ENCODE data around the gene RFX3. TPM values are rescaled to one million over a fixed set of nuclear protein-coding genes. Genes with fewer than 3 reads are reported as not detected.

RFX3 gene
- total RNA-seq, 1 experiment from 2014 or later: 9.9 TPM

DNA sequence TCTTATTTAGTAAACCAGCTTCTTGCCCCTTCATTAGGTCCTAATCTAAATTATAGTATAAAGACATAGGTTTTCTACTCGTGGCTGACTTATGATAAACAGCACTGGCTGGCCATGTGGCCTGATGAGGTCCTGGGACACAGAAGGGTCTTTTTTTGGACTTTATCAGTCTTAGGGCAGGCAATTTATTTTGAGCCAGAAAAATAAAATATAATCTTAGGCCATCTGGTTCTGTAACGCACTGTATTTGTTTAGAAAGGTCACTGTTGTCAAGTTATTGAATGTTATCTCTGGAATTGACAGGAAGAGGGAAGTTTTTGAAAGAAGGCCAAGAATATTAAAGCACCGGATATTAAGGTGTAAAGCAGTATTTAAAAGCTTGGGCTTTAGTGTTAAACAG is 53.9 kb downstream of the RFX3 start:
- H3K27ac ChIP-seq (ENCODE audit: insufficient read length, low read depth, low read length): no peak overlapping the region
- Mint-ChIP-seq H3K4me1 (peaks cover 29% of the 10 kb centered on the region in 2 experiments), H3K9me3 (no peaks in the 10 kb centered on the region), H3K36me3 (ENCODE audit: insufficient read depth in 1 of 3, low read depth in 3 of 3) (peaks cover 2 to 5% (median 4%) of the 10 kb centered on the region in 3 experiments; a peak in 6 of 7 replicates), H3K27ac (no peak overlapping the region), H3K4me3 (no peak overlapping the region), H3K27me3 (ENCODE audit: low read depth) (no peaks in the 10 kb centered on the region)
- no peak overlapping the region for H3K23ac ChIP-seq (ENCODE audit: insufficient read length, low read depth, low read length)
- no peak overlapping the region for H4K5ac ChIP-seq (ENCODE audit: insufficient read length, low read depth, low read length)
- no peak overlapping the region for H3T11ph ChIP-seq (ENCODE audit: low read length)
- no peaks in the 10 kb centered on the region for H4K20me1 ChIP-seq (ENCODE audit: control insufficient read depth, insufficient read depth, insufficient read length)
- H2BK120ac ChIP-seq (ENCODE audit: low read depth, low read length, poor library complexity, severe bottlenecking): no peak overlapping the region
- no peaks in the 10 kb centered on the region for H3K79me1 ChIP-seq (ENCODE audit: insufficient read depth, low read depth, low read length, poor library complexity, severe bottlenecking)
- no peak overlapping the region for H2BK12ac ChIP-seq (ENCODE audit: insufficient read length, low read depth, low read length)
- TF ChIP-seq, protein P1, sequence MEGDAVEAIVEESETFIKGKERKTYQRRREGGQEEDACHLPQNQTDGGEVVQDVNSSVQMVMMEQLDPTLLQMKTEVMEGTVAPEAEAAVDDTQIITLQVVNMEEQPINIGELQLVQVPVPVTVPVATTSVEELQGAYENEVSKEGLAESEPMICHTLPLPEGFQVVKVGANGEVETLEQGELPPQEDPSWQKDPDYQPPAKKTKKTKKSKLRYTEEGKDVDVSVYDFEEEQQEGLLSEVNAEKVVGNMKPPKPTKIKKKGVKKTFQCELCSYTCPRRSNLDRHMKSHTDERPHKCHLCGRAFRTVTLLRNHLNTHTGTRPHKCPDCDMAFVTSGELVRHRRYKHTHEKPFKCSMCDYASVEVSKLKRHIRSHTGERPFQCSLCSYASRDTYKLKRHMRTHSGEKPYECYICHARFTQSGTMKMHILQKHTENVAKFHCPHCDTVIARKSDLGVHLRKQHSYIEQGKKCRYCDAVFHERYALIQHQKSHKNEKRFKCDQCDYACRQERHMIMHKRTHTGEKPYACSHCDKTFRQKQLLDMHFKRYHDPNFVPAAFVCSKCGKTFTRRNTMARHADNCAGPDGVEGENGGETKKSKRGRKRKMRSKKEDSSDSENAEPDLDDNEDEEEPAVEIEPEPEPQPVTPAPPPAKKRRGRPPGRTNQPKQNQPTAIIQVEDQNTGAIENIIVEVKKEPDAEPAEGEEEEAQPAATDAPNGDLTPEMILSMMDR (conservative IDR thresholded peaks at IDR 0.05): no peak
- H3K79me2 ChIP-seq (ENCODE audit: insufficient read depth, low read length): no peaks in the 10 kb centered on the region
- H2AK5ac ChIP-seq (ENCODE audit: insufficient read length, low read length): no peak overlapping the region
- no peak overlapping the region for H3K14ac ChIP-seq (ENCODE audit: insufficient read depth, low read length)
- no peaks in the 10 kb centered on the region for H3K9me3 ChIP-seq (ENCODE audit: control insufficient read depth, low read depth, low read length)
- H4K91ac ChIP-seq (ENCODE audit: insufficient read length, low read depth, low read length): no peak overlapping the region
- H3K23me2 ChIP-seq (ENCODE audit: insufficient read length, low read depth, low read length, poor library complexity, severe bottlenecking): no peaks in the 10 kb centered on the region
- H2AFZ ChIP-seq (ENCODE audit: low read length): no peak overlapping the region
- H2BK20ac ChIP-seq (ENCODE audit: low read depth, low read length, poor library complexity, severe bottlenecking): no peak overlapping the region
- H4K8ac ChIP-seq (replicated peaks; ENCODE audit: insufficient read length, low read depth, low read length): no peak overlapping the region
- peaks cover 3% of the 10 kb centered on the region for H3K4me1 ChIP-seq (ENCODE audit: insufficient read depth, low read length)
- no peak overlapping the region for H3K4me2 ChIP-seq (ENCODE audit: insufficient read depth, insufficient read length, low read length)
- no peak overlapping the region for H3K9ac ChIP-seq (ENCODE audit: extremely low read depth, insufficient read length, low read length)
- no peaks in the 10 kb centered on the region for H3K27me3 ChIP-seq (ENCODE audit: insufficient read depth, low read length)
- H3K4ac ChIP-seq (ENCODE audit: low read depth, low read length): no peak overlapping the region
- WGBS (ENCODE audit: extremely low coverage, insufficient read length, low lambda C conversion rate): no CpG with 5 or more reads among the region's 3 CpGs
- no peak overlapping the region for H3K18ac ChIP-seq (ENCODE audit: insufficient read length, low read depth, low read length)
- H2BK15ac ChIP-seq (ENCODE audit: low read depth, low read length): no peak overlapping the region
- H2BK5ac ChIP-seq (ENCODE audit: insufficient read length, low read length): no peak overlapping the region
- no peak overlapping the region for H3K56ac ChIP-seq (ENCODE audit: insufficient read length, low read depth, low read length)
- DNase-seq: no peak

Data from H9 (cell line).